Nephron progenitor cell (in vitro differentiated cells): ENCODE data around the gene SLCO2A1.

Source experiments
- DNase-seq: peaks from one replicate; pipeline ENCODE4 v3.0.0; 2021
- H3K27ac Mint-ChIP-seq: 2 replicates; pipeline ENCODE4 v1.8.0; 2021; ENCODE audit warnings: mild to moderate bottlenecking, moderate library complexity, mixed read lengths
- H3K27me3 Mint-ChIP-seq: 2 replicates; pipeline ENCODE4 v1.8.0; 2021; ENCODE audit warnings: mild to moderate bottlenecking, low read depth, mixed read lengths; ENCODE audit not compliant: poor library complexity
- H3K36me3 Mint-ChIP-seq: 2 replicates; pipeline ENCODE4 v1.8.0; 2021; ENCODE audit warnings: low read depth, mixed read lengths
- H3K4me1 Mint-ChIP-seq: 2 replicates; pipeline ENCODE4 v1.8.0; 2021; ENCODE audit warnings: mixed read lengths
- H3K4me3 Mint-ChIP-seq: 2 replicates; pipeline ENCODE4 v1.8.0; 2021; ENCODE audit warnings: mild to moderate bottlenecking, moderate library complexity, mixed read lengths
- H3K9me3 Mint-ChIP-seq: 2 replicates; pipeline ENCODE4 v1.8.0; 2021; ENCODE audit warnings: mild to moderate bottlenecking, moderate library complexity, mixed read lengths
- TF ChIP-seq, protein P1 (sequence below): fragments of 200-600 bp; sonication (generic); IDR thresholded peaks from 2 replicates; pipeline ENCODE4 v1.5.0; 2021; ENCODE audit warnings: antibody characterized with exemption

The SLCO2A1 gene

DNA sequence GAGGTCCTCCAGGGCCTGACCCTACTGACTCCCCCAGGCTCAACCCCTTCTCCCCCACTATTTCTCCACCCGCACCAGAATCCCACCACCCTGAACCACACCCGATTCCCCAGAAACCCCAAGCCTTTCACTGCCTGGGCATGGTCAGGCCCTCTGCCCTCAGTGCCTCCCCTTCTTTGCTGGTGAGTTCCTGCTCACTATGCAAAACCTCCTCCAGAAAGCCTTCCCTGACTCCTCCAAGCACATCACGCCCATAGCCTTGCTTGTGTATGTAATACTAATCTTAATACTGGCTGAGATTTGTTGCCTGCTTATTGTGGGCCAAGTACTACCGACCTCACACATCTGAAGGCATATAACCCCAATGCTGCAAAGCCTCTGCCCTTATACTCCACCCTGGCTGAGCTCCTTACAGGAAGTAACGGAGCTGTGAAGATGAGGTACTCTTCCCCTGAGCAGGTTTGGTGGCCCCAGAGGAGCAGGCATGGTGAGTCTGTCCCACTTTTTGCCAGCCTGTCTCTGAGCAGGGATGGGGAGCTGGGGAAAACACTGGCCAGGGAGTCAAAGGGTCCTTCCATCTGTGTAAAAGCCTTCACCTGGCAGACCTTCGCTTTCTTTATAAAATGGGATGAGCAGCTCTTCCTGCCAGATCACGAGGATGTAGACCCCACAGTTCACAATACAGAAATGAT is 143.5 kb downstream of the SLCO2A1 start:
- Mint-ChIP-seq H3K27ac (no peak overlapping the region), H3K27me3 (peaks cover 31% of the 10 kb centered on the region), H3K36me3 (no peaks in the 10 kb centered on the region), H3K9me3 (peaks cover 9% of the 10 kb centered on the region), H3K4me3 (no peak overlapping the region), H3K4me1 (no peaks in the 10 kb centered on the region)
- no peak for DNase-seq
- TF ChIP-seq, protein P1, sequence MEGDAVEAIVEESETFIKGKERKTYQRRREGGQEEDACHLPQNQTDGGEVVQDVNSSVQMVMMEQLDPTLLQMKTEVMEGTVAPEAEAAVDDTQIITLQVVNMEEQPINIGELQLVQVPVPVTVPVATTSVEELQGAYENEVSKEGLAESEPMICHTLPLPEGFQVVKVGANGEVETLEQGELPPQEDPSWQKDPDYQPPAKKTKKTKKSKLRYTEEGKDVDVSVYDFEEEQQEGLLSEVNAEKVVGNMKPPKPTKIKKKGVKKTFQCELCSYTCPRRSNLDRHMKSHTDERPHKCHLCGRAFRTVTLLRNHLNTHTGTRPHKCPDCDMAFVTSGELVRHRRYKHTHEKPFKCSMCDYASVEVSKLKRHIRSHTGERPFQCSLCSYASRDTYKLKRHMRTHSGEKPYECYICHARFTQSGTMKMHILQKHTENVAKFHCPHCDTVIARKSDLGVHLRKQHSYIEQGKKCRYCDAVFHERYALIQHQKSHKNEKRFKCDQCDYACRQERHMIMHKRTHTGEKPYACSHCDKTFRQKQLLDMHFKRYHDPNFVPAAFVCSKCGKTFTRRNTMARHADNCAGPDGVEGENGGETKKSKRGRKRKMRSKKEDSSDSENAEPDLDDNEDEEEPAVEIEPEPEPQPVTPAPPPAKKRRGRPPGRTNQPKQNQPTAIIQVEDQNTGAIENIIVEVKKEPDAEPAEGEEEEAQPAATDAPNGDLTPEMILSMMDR: no peak

GRCh38 chr3:133884887-133885711 is 144.6 kb downstream of the SLCO2A1 start:
- Mint-ChIP-seq H3K4me1 (no peaks in the 10 kb centered on the region), H3K27me3 (peaks cover 27% of the 10 kb centered on the region), H3K4me3 (no peak overlapping the region), H3K27ac (no peak overlapping the region), H3K36me3 (no peaks in the 10 kb centered on the region), H3K9me3 (peaks cover 9% of the 10 kb centered on the region)
- TF ChIP-seq, protein P1: no peak
- no peak for DNase-seq

DNA sequence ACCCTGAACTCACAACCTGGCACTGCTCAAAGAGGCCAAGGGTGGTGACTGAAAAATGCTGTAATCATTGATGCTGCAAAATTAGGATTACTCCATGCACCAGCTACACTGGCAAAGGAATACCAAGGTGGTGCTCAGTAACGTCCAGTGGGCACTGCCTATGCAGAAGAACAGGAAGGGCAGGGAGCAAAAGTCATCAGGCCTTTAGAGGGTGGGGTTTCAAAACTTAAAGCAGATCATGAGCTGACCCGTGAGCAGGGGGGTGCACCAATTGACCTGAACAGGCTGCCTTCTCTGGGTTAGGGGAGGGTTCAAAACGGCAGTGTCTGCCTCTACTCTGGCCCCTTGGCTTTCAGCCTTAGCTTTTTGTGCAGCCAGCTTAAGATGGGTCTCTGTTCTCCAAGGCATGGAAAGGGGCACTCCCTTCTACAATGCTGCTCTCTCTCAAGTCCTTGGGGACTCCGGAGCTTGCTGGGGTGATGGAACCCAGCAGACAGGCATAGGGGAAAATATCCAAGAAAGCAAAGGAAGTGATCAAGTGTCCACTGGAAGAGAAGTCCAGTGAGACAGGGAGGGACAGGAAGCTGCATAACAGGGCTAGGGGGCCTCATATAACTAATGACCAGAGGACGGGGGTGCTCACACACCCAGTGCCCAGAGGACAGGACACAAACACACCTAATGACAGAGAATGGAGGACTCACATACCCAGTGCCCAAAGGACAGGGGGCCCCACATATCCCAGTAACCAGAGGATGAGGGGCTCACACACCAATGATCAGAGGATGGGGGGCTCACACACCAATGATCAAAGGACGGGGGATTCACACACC is 145.5 kb downstream of the SLCO2A1 start:
- peaks cover 9% of the 10 kb centered on the region for H3K9me3 Mint-ChIP-seq
- no peak overlapping the region for H3K27ac Mint-ChIP-seq
- H3K36me3 Mint-ChIP-seq: no peaks in the 10 kb centered on the region
- TF ChIP-seq, protein P1: no peak
- no peaks in the 10 kb centered on the region for H3K4me1 Mint-ChIP-seq
- peaks cover 21% of the 10 kb centered on the region for H3K27me3 Mint-ChIP-seq
- no peak overlapping the region for H3K4me3 Mint-ChIP-seq
- DNase-seq: no peak

GRCh38 chr3:133883641-133884040 is 146.1 kb downstream of the SLCO2A1 start:
- no peak overlapping the region for H3K27ac Mint-ChIP-seq

DNA sequence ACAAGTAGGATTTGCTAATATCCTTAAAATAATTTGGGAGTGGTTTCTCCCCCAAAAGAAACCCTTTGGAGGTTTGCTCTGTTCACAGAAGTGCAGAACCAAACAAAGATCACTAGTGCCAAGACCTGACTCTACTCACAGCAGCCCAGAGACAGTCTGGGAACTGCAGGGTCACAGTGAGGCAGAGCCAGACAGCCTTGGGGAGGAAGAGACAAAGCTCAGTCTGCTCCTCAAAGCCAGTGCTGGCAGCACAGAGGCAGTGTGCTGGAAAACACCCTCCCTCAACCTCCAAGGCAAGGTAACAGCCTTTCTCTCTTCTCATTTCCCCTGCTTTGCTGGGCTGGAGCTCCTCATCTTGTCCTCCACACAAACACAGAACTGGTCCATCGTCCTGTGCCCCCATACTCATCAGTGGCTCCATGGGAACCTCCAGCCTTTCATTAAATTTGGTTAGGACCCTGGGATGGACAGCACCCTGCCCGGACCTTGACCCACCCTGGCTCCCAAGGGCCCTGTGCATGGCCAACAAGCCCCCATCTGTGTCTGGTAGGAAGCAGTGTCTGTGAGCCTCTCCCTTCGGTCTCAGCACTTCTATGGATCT is 146.6 kb downstream of the SLCO2A1 start:
- no peak overlapping the region for H3K27ac Mint-ChIP-seq
- H3K9me3 Mint-ChIP-seq: peaks cover 19% of the 10 kb centered on the region
- DNase-seq: no peak
- no peak overlapping the region for H3K4me3 Mint-ChIP-seq
- peaks cover 18% of the 10 kb centered on the region for H3K27me3 Mint-ChIP-seq
- H3K4me1 Mint-ChIP-seq: no peaks in the 10 kb centered on the region
- no peaks in the 10 kb centered on the region for H3K36me3 Mint-ChIP-seq
- TF ChIP-seq, protein P1: no peak

More at GRCh38 chr3:133883641-133884040, 146.1 kb downstream of the SLCO2A1 start:
- Mint-ChIP-seq H3K9me3 (peaks cover 14% of the 10 kb centered on the region), H3K27me3 (peaks cover 17% of the 10 kb centered on the region), H3K4me1 (no peaks in the 10 kb centered on the region), H3K36me3 (no peaks in the 10 kb centered on the region), H3K4me3 (no peak overlapping the region)
- no peak for DNase-seq
- TF ChIP-seq, protein P1: no peak
